ENCODE measurements around the gene PRKCE. TPM values are rescaled to one million over a fixed set of nuclear protein-coding genes. Genes with fewer than 3 reads are reported as not detected.

The PRKCE gene
- total RNA-seq, 1 experiment from 2014 or later: 14.8 TPM

DNA sequence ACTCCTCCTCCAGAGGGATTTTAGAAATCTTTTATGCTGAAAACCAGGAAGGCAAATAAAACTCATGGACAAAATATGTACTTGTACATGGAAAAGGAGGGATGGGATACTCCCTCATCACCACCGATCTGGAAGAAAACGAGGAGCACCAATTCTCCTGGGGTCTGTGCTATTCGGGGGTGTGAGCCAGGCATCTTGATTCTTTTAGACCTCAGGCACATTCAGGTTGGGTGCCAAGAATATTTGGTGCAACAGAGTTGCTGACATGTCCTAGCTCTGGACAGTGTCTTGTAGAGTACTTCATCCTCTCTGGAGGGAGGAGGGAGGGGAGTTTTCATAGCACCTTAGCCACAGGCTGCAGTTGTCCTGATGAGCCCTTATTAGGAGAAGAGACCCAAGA, 163.0 kb downstream of the PRKCE start:
- Histone ChIP-seq H3K4me3 (replicated peaks in 1 of 2; ENCODE audit: low read depth in 1 of 2, low read length in 2 of 2) (no peak overlapping the region), H3K4me1 (ENCODE audit: control insufficient read depth in 1 of 2, insufficient read depth in 2 of 2, low read length in 2 of 2) (peaks cover 0 to 20% of the 10 kb centered on the region in 2 experiments; a peak in 1 of 4 replicates), H2AFZ (ENCODE audit: low read depth, low read length, poor library complexity, severe bottlenecking) (no peak overlapping the region), H3K27ac (ENCODE audit: low read depth, low read length) (no peak overlapping the region), H3K4me2 (ENCODE audit: low read length) (no peak overlapping the region), H3K9me3 (ENCODE audit: control insufficient read depth in 1 of 2, insufficient read depth in 1 of 2, low read depth in 1 of 2, low read length in 2 of 2) (no peaks in the 10 kb centered on the region), H3K9ac (ENCODE audit: low read length) (no peak overlapping the region), H3K36me3 (ENCODE audit: control insufficient read depth in 1 of 2, insufficient read depth in 2 of 2, low read length in 2 of 2) (no peaks in the 10 kb centered on the region), H4K20me1 (ENCODE audit: insufficient read depth) (no peaks in the 10 kb centered on the region), H3K9me2 (ENCODE audit: insufficient read depth) (no peaks in the 10 kb centered on the region), H3K79me2 (ENCODE audit: insufficient read depth, low read length) (0 out of 2 replicates have a peak, but pooled peaks cover 4% of the 10 kb centered on the region), H3K27me3 (ENCODE audit: insufficient read depth, low read length) (no peaks in the 10 kb centered on the region)
- ChIA-PET POLR2A (no interaction called here), CTCF (no interaction called here), RAD21 (ENCODE audit: low non-redundant PET in 1 of 2, low total read pairs in 2 of 2, uncharacterized antibody in 2 of 2, unreplicated experiment in 2 of 2) (no interaction called here)
- no peak for DNase-seq (ENCODE audit: low read depth, low spot score)
- no peak for TF ChIP-seq YY1 (IDR thresholded peaks at IDR 0.05; ENCODE audit: extremely low read depth, insufficient replicate concordance, low read depth, low read length)
- TF ChIP-seq EZH2 (IDR thresholded peaks at IDR 0.05): no peak
- no peak for TF ChIP-seq SP1 (IDR thresholded peaks at IDR 0.05; ENCODE audit: low read depth)
- no peak for TF ChIP-seq POLR2A (IDR thresholded peaks at IDR 0.05; ENCODE audit: borderline replicate concordance, extremely low read depth, insufficient read depth, insufficient read length)
- TF ChIP-seq SRF (IDR thresholded peaks at IDR 0.05; ENCODE audit: low read depth): no peak
- no peak for TF ChIP-seq ZNF274 (IDR thresholded peaks at IDR 0.05; ENCODE audit: low read depth, low read length)
- no peak for TF ChIP-seq CEBPB (IDR thresholded peaks at IDR 0.05; ENCODE audit: low read depth)
- no peak for TF ChIP-seq EZH2phosphoT487 (IDR thresholded peaks at IDR 0.05; ENCODE audit: borderline replicate concordance)
- no peak for TF ChIP-seq CBX3 (IDR thresholded peaks at IDR 0.05; ENCODE audit: low read depth)
- TF ChIP-seq JUND (IDR thresholded peaks at IDR 0.05): no peak
- no TSS peak for BruUV-seq (replicated peaks)
- intact Hi-C loops (cut with micrococcal nuclease): no loop called here
- ATAC-seq: no peak

DNA sequence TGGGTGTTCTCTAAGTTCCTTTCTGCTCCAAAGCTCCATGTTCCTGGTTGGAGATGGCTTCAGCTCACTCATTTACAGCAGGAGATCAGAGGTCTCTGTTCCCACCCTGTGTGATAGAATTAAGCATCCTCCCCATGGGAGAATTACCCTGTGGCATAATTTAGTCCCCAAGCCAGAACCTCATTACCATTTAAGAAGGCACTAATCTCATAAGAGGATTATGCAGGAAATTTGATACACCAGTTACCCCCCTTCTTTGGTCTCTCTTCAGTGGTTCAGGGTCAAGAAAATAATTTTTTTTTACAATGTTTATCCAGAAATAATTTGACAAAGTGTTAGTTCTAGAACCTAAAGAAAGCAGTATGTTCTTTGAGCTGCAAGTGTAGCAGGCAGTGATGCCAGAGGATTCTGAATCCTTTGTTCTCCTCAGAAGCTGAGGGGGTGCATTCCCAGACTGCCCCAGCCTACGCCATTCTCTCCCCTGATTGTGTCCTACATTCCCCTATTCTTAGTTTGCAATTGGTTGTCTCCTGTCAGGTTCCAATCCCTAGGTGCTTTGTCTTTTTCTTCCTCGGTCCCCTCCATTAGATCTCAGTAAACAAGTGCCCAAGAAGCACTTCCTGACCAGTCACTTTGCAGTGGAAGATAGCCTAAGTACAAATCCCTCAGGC, 163.6 kb downstream of the PRKCE start:
- Histone ChIP-seq H2AFZ (ENCODE audit: low read depth, low read length, poor library complexity, severe bottlenecking) (no peak overlapping the region), H3K4me2 (ENCODE audit: low read length) (no peak overlapping the region), H3K79me2 (ENCODE audit: insufficient read depth, low read length) (0 out of 2 replicates have a peak, but pooled peaks cover 4% of the 10 kb centered on the region), H3K9me2 (ENCODE audit: insufficient read depth) (no peaks in the 10 kb centered on the region), H3K27ac (ENCODE audit: low read depth, low read length) (no peak overlapping the region), H3K9me3 (ENCODE audit: control insufficient read depth in 1 of 2, insufficient read depth in 1 of 2, low read depth in 1 of 2, low read length in 2 of 2) (no peaks in the 10 kb centered on the region), H3K36me3 (ENCODE audit: control insufficient read depth in 1 of 2, insufficient read depth in 2 of 2, low read length in 2 of 2) (no peaks in the 10 kb centered on the region), H3K4me3 (replicated peaks in 1 of 2; ENCODE audit: low read depth in 1 of 2, low read length in 2 of 2) (no peak overlapping the region), H3K9ac (ENCODE audit: low read length) (no peak overlapping the region), H4K20me1 (ENCODE audit: insufficient read depth) (no peaks in the 10 kb centered on the region), H3K4me1 (ENCODE audit: control insufficient read depth in 1 of 2, insufficient read depth in 2 of 2, low read length in 2 of 2) (peaks cover 0 to 22% of the 10 kb centered on the region in 2 experiments; a peak in 1 of 4 replicates), H3K27me3 (ENCODE audit: insufficient read depth, low read length) (no peaks in the 10 kb centered on the region)
- RAD21 ChIA-PET (ENCODE audit: low non-redundant PET in 1 of 2, low total read pairs in 2 of 2, uncharacterized antibody in 2 of 2, unreplicated experiment in 2 of 2): no interaction called here
- BruUV-seq (replicated peaks): no TSS peak
- CTCF ChIA-PET: no interaction called here
- POLR2A ChIA-PET: no interaction called here
- DNase-seq (ENCODE audit: low read depth, low spot score) (no peak), ATAC-seq (no peak)
- intact Hi-C loops (cut with micrococcal nuclease): no loop called here
- no peak for TF ChIP-seq TCF7L2 (IDR thresholded peaks at IDR 0.05; ENCODE audit: borderline replicate concordance, extremely low read depth, insufficient read depth, insufficient read length)
- TF ChIP-seq EZH2 (IDR thresholded peaks at IDR 0.05): no peak
- no peak for TF ChIP-seq SP1 (IDR thresholded peaks at IDR 0.05; ENCODE audit: low read depth)
- no peak for TF ChIP-seq EGR1 (IDR thresholded peaks at IDR 0.05; ENCODE audit: low read depth)
- no peak for TF ChIP-seq YY1 (IDR thresholded peaks at IDR 0.05; ENCODE audit: extremely low read depth, insufficient replicate concordance, low read depth, low read length)
- no peak for TF ChIP-seq ZNF274 (IDR thresholded peaks at IDR 0.05; ENCODE audit: low read depth, low read length)
- TF ChIP-seq, protein P1, sequence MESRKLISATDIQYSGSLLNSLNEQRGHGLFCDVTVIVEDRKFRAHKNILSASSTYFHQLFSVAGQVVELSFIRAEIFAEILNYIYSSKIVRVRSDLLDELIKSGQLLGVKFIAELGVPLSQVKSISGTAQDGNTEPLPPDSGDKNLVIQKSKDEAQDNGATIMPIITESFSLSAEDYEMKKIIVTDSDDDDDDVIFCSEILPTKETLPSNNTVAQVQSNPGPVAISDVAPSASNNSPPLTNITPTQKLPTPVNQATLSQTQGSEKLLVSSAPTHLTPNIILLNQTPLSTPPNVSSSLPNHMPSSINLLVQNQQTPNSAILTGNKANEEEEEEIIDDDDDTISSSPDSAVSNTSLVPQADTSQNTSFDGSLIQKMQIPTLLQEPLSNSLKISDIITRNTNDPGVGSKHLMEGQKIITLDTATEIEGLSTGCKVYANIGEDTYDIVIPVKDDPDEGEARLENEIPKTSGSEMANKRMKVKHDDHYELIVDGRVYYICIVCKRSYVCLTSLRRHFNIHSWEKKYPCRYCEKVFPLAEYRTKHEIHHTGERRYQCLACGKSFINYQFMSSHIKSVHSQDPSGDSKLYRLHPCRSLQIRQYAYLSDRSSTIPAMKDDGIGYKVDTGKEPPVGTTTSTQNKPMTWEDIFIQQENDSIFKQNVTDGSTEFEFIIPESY (IDR thresholded peaks at IDR 0.05; ENCODE audit: extremely low read depth, insufficient replicate concordance, low read length): no peak
- TF ChIP-seq SIN3A (IDR thresholded peaks at IDR 0.05; ENCODE audit: low read depth): no peak
- no peak for TF ChIP-seq CBX3 (IDR thresholded peaks at IDR 0.05; ENCODE audit: low read depth)
- TF ChIP-seq, protein P2, sequence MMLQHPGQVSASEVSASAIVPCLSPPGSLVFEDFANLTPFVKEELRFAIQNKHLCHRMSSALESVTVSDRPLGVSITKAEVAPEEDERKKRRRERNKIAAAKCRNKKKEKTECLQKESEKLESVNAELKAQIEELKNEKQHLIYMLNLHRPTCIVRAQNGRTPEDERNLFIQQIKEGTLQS (IDR thresholded peaks at IDR 0.05): no peak
- TF ChIP-seq JUND (IDR thresholded peaks at IDR 0.05): no peak
- no peak for TF ChIP-seq POLR2A (IDR thresholded peaks at IDR 0.05; ENCODE audit: borderline replicate concordance, extremely low read depth, insufficient read depth, insufficient read length)
- no peak for TF ChIP-seq ZFX (IDR thresholded peaks at IDR 0.05)
- no peak for TF ChIP-seq ELF1 (IDR thresholded peaks at IDR 0.05; ENCODE audit: borderline replicate concordance, low read depth)
- TF ChIP-seq, protein P3, sequence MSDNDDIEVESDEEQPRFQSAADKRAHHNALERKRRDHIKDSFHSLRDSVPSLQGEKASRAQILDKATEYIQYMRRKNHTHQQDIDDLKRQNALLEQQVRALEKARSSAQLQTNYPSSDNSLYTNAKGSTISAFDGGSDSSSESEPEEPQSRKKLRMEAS (IDR thresholded peaks at IDR 0.05): no peak
- TF ChIP-seq FOSL1 (IDR thresholded peaks at IDR 0.05; ENCODE audit: low read depth): no peak
- TF ChIP-seq POLR2AphosphoS5 (IDR thresholded peaks at IDR 0.05; ENCODE audit: low read depth, low read length): no peak
- no peak for TF ChIP-seq SRF (IDR thresholded peaks at IDR 0.05; ENCODE audit: low read depth)
